Measurements from ENCODE around the gene NDE1.

- TF ChIP-seq CTCF (IDR thresholded peaks at IDR 0.05; ENCODE audit: insufficient read depth, low read depth, low read length) (no peak), EZH2 (IDR thresholded peaks at IDR 0.05; ENCODE audit: insufficient read depth, low read length) (no peak)
These were observed 21.6 kb downstream of the NDE1 start for GRCh38 chr16:15671530-15672117.
